Measurements from ENCODE around the gene MCC.
"Not testable (repeated sequence)": the region's sequence is repeated elsewhere in the genome, so short reads cannot be mapped to it uniquely, and the experiment has no call there.

The MCC gene

GRCh38 chr5:113076649-113077048 lies 411.6 kb downstream of the MCC start:
- DNase-seq (ENCODE audit: low spot score), result not testable (repeated sequence)

- no peak for DNase-seq (ENCODE audit: low spot score)
Observed at GRCh38 chr5:113075019-113075418, 413.2 kb downstream of the MCC start.

GRCh38 chr5:113073629-113074034 lies 414.6 kb downstream of the MCC start:
- not testable (repeated sequence) for DNase-seq (ENCODE audit: low spot score)

- DNase-seq (ENCODE audit: low spot score), result no peak
Observed at GRCh38 chr5:113071401-113071800, 416.9 kb downstream of the MCC start.

GRCh38 chr5:113070901-113071300 lies 417.4 kb downstream of the MCC start:
- DNase-seq (ENCODE audit: low spot score), result no peak

GRCh38 chr5:113068559-113068958 lies 419.7 kb downstream of the MCC start:
- no peak for DNase-seq (ENCODE audit: low spot score)

GRCh38 chr5:113067635-113068344 lies 420.5 kb downstream of the MCC start:
- no peak for DNase-seq (ENCODE audit: low spot score)

- no peak for DNase-seq (ENCODE audit: low spot score)
Observed at GRCh38 chr5:113065626-113066025, 422.6 kb downstream of the MCC start.

- DNase-seq (ENCODE audit: low spot score), result no peak
Observed at GRCh38 chr5:113064806-113065205, 423.4 kb downstream of the MCC start.

GRCh38 chr5:113063927-113064326 lies 424.3 kb downstream of the MCC start:
- DNase-seq (ENCODE audit: low spot score), result no peak

- DNase-seq (ENCODE audit: low spot score), result no peak
Observed at GRCh38 chr5:113062869-113063508, 425.3 kb downstream of the MCC start.

GRCh38 chr5:113061846-113062780 lies 426.1 kb downstream of the MCC start:
- no peak for DNase-seq (ENCODE audit: low spot score)

- DNase-seq (ENCODE audit: low spot score), result no peak
Observed at GRCh38 chr5:113060408-113061025, 427.7 kb downstream of the MCC start.

- no peak for DNase-seq (ENCODE audit: low spot score)
Observed at GRCh38 chr5:113059232-113060040, 428.8 kb downstream of the MCC start.

- no peak for DNase-seq (ENCODE audit: low spot score)
Observed at GRCh38 chr5:113058706-113059226, 429.5 kb downstream of the MCC start.

GRCh38 chr5:113058269-113058668 lies 430.0 kb downstream of the MCC start:
- DNase-seq (ENCODE audit: low spot score), result no peak

GRCh38 chr5:113057557-113057984 lies 430.7 kb downstream of the MCC start:
- no peak for DNase-seq (ENCODE audit: low spot score)

GRCh38 chr5:113056988-113057387 lies 431.3 kb downstream of the MCC start:
- no peak for DNase-seq (ENCODE audit: low spot score)

- no peak for DNase-seq (ENCODE audit: low spot score)
Observed at GRCh38 chr5:113054899-113055298, 433.4 kb downstream of the MCC start.

GRCh38 chr5:113053511-113053995 lies 434.7 kb downstream of the MCC start:
- no peak for DNase-seq (ENCODE audit: low spot score)
